Measurements from ENCODE around the gene ENGASE. TPM values are rescaled to one million over a fixed set of nuclear protein-coding genes. Genes with fewer than 3 reads are reported as not detected.

ENGASE gene
- total and polyA plus RNA-seq, 2 experiments from 2014 or later: 48.8 to 69.8 TPM

- Histone ChIP-seq H3K9me3 (ENCODE audit: low read depth) (no peaks in the 10 kb centered on the region), H3K4me3 (no peak overlapping the region), H3K27ac (no peak overlapping the region), H3K36me3 (no peaks in the 10 kb centered on the region), H3K27me3 (no peaks in the 10 kb centered on the region), H3K4me1 (ENCODE audit: low read depth) (no peaks in the 10 kb centered on the region)
- TF ChIP-seq CTCF (IDR thresholded peaks at IDR 0.05; ENCODE audit: low read depth, low read length): no peak
- DNase-seq (ENCODE audit: low read depth in 1 of 2, low spot score in 1 of 2): no peak
Observed at GRCh38 chr17:79045001-79045729, 29.5 kb upstream of the ENGASE start.

GRCh38 chr17:79045842-79046196 lies 28.8 kb upstream of the ENGASE start:
- H3K4me1 ChIP-seq (ENCODE audit: low read depth): no peaks in the 10 kb centered on the region
- no peaks in the 10 kb centered on the region for H3K27me3 ChIP-seq
- H3K9me3 ChIP-seq (ENCODE audit: low read depth): no peaks in the 10 kb centered on the region
- H3K36me3 ChIP-seq: no peaks in the 10 kb centered on the region
- no peak overlapping the region for H3K27ac ChIP-seq
- DNase-seq (ENCODE audit: low read depth in 1 of 2, low spot score in 1 of 2): peak; percentile 77 to 84
- H3K4me3 ChIP-seq: no peak overlapping the region
- TF ChIP-seq CTCF (IDR thresholded peaks at IDR 0.05; ENCODE audit: low read depth, low read length): peak; percentile 91

GRCh38 chr17:79046197-79046915 lies 28.3 kb upstream of the ENGASE start:
- no peaks in the 10 kb centered on the region for H3K4me1 ChIP-seq (ENCODE audit: low read depth)
- H3K4me3 ChIP-seq: no peak overlapping the region
- H3K9me3 ChIP-seq (ENCODE audit: low read depth): no peaks in the 10 kb centered on the region
- TF ChIP-seq CTCF (IDR thresholded peaks at IDR 0.05; ENCODE audit: low read depth, low read length): no peak
- no peak for DNase-seq (ENCODE audit: low read depth in 1 of 2, low spot score in 1 of 2)
- H3K27me3 ChIP-seq: no peaks in the 10 kb centered on the region
- no peaks in the 10 kb centered on the region for H3K36me3 ChIP-seq
- H3K27ac ChIP-seq: no peak overlapping the region

GRCh38 chr17:79046916-79047280 lies 27.7 kb upstream of the ENGASE start:
- no peaks in the 10 kb centered on the region for H3K4me1 ChIP-seq (ENCODE audit: low read depth)

GRCh38 chr17:79047291-79047920 lies 27.2 kb upstream of the ENGASE start:
- Histone ChIP-seq H3K4me3 (no peak overlapping the region), H3K4me1 (ENCODE audit: low read depth) (no peaks in the 10 kb centered on the region), H3K27me3 (no peaks in the 10 kb centered on the region), H3K36me3 (no peaks in the 10 kb centered on the region), H3K9me3 (ENCODE audit: low read depth) (no peaks in the 10 kb centered on the region), H3K27ac (no peak overlapping the region)
- no peak for DNase-seq (ENCODE audit: low read depth in 1 of 2, low spot score in 1 of 2)
- TF ChIP-seq CTCF (IDR thresholded peaks at IDR 0.05; ENCODE audit: low read depth, low read length): no peak

More at GRCh38 chr17:79046916-79047280, 27.7 kb upstream of the ENGASE start:
- Histone ChIP-seq H3K9me3 (ENCODE audit: low read depth) (no peaks in the 10 kb centered on the region), H3K27me3 (no peaks in the 10 kb centered on the region), H3K27ac (no peak overlapping the region), H3K36me3 (no peaks in the 10 kb centered on the region), H3K4me3 (no peak overlapping the region)
- TF ChIP-seq CTCF (IDR thresholded peaks at IDR 0.05; ENCODE audit: low read depth, low read length): no peak
- no peak for DNase-seq (ENCODE audit: low read depth in 1 of 2, low spot score in 1 of 2)

Data from cardiac muscle cell (in vitro differentiated cells and primary cell).